Adrenal gland (tissue), 5 donors: Measurements from ENCODE around the gene VPS37D.

Source experiments
- POLR2A ChIP-seq, 2 donors: fragments of 450-650 bp; IDR thresholded peaks; one replicate each; pipeline ENCODE4 v1.6.1; 2017; ENCODE audit warnings: antibody characterized with exemption in 2 of 2, mild to moderate bottlenecking in 2 of 2, moderate library complexity in 1 of 2
- TF ChIP-seq, protein P1 (sequence below), 6 experiments: fragments of 450-650 bp in 4 of 6; fragments of 200-600 bp in 2 of 6; sonication (generic) in 1 of 6; IDR thresholded peaks; 1 replicate in 5 of 6; 2 replicates in 1 of 6; pipeline versions ENCODE4 v1.5.1 to v1.8.0; 2016 to 2021; ENCODE audit warnings: antibody characterized with exemption in 6 of 6, mild to moderate bottlenecking in 2 of 6, moderate library complexity in 1 of 6
- donor health status: DM: no; HTN: no; CAD: no.

DNA sequence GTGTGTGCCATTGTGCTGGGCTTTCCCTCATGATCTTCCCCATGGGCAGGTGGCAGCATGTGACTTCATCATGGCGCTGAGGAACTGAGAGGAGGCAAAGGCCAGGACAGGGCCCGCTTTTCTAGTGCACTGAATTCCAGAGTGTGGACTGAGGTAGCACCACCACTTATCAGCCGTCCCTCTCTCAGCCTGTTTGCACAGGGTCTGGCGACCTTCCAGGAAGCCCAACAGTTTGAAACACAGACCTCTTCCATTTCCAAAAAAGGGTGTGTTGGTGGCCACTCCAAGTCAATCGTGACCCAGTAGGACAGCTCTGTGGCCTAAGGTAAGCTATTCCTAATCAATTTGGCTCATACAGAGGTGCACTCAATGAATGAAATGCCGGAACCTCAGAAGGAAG lies 11.2 kb downstream of the VPS37D start:
- TF ChIP-seq POLR2A (IDR thresholded peaks at IDR 0.05): no peak
- TF ChIP-seq, protein P1, sequence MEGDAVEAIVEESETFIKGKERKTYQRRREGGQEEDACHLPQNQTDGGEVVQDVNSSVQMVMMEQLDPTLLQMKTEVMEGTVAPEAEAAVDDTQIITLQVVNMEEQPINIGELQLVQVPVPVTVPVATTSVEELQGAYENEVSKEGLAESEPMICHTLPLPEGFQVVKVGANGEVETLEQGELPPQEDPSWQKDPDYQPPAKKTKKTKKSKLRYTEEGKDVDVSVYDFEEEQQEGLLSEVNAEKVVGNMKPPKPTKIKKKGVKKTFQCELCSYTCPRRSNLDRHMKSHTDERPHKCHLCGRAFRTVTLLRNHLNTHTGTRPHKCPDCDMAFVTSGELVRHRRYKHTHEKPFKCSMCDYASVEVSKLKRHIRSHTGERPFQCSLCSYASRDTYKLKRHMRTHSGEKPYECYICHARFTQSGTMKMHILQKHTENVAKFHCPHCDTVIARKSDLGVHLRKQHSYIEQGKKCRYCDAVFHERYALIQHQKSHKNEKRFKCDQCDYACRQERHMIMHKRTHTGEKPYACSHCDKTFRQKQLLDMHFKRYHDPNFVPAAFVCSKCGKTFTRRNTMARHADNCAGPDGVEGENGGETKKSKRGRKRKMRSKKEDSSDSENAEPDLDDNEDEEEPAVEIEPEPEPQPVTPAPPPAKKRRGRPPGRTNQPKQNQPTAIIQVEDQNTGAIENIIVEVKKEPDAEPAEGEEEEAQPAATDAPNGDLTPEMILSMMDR (IDR thresholded peaks at IDR 0.05): no peak
